RWPE2 (cell line): ENCODE data around the gene RABGAP1.

ENCODE experiments used
- ATAC-seq: fragments of 200-7000 bp; cut with Tn5 transposase; 3 replicates; pipeline ENCODE4 v1.9.1; 2021; ENCODE audit warnings: low read depth
- DNase-seq: peaks from one replicate; pipeline ENCODE4 v3.0.0-alpha.2; 2020; ENCODE audit warnings: low spot score
- H3K27ac ChIP-seq: fragments of 450-650 bp; 2 replicates; pipeline ENCODE4 v1.5.1; 2017; ENCODE audit warnings: mild to moderate bottlenecking; ENCODE audit not compliant: poor library complexity, severe bottlenecking
- H3K27me3 ChIP-seq: fragments of 250-450 bp; sonication (Bioruptor Pico); 2 replicates; pipeline ENCODE4 v1.5.1; 2021; ENCODE audit warnings: mild to moderate bottlenecking, moderate library complexity; ENCODE audit not compliant: insufficient read depth, poor library complexity, severe bottlenecking
- H3K36me3 ChIP-seq: fragments of 250-450 bp; sonication (Bioruptor Pico); 2 replicates; pipeline ENCODE4 v1.5.1; 2020; ENCODE audit warnings: low read depth, mild to moderate bottlenecking, moderate library complexity
- H3K4me1 ChIP-seq: fragments of 250-450 bp; sonication (Bioruptor Pico); 2 replicates; pipeline ENCODE4 v1.5.1; 2021; ENCODE audit warnings: mild to moderate bottlenecking, moderate library complexity; ENCODE audit not compliant: insufficient read depth, poor library complexity, severe bottlenecking
- H3K4me3 ChIP-seq: fragments of 250-450 bp; sonication (Bioruptor Pico); 2 replicates; pipeline ENCODE4 v1.5.1; 2021; ENCODE audit warnings: mild to moderate bottlenecking, moderate library complexity; ENCODE audit not compliant: severe bottlenecking
- H3K9me3 ChIP-seq: fragments of 250-450 bp; sonication (Bioruptor Pico); 2 replicates; pipeline ENCODE4 v1.5.1; 2021; ENCODE audit warnings: mild to moderate bottlenecking, moderate library complexity; ENCODE audit not compliant: severe bottlenecking
- TF ChIP-seq, protein P1 (sequence below): fragments of 450-650 bp; IDR thresholded peaks from one replicate; pipeline ENCODE4 v1.5.1; 2017; ENCODE audit warnings: mild to moderate bottlenecking, moderate library complexity; ENCODE audit not compliant: poor library complexity, severe bottlenecking

Gene RABGAP1

DNA sequence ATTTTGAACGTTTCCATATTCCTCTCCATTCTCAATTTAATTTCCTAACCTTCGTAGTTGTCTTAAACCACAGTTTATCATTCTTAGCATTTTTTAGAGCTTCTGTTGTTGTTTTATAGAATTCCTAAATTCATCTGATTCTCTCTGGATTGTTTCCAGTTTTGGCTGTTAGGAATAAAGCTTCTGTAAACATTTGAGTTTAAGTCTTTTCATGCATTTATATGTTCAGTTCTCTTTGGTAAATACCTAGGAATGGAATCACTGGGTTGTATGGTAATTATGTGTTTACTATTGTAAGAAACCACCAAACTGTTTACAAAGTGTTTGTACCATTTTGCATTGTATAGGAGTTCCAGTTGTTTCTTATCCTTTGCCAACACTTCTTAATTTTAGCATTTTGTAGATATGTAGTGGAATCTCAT lies 122.4 kb downstream of the RABGAP1 start:
- Histone ChIP-seq H3K27ac (no peak overlapping the region), H3K4me1 (peaks cover 7% of the 10 kb centered on the region), H3K36me3 (peaks cover 28% of the 10 kb centered on the region), H3K27me3 (no peaks in the 10 kb centered on the region), H3K9me3 (no peaks in the 10 kb centered on the region), H3K4me3 (no peak overlapping the region)
- ATAC-seq = no peak
- TF ChIP-seq, protein P1, sequence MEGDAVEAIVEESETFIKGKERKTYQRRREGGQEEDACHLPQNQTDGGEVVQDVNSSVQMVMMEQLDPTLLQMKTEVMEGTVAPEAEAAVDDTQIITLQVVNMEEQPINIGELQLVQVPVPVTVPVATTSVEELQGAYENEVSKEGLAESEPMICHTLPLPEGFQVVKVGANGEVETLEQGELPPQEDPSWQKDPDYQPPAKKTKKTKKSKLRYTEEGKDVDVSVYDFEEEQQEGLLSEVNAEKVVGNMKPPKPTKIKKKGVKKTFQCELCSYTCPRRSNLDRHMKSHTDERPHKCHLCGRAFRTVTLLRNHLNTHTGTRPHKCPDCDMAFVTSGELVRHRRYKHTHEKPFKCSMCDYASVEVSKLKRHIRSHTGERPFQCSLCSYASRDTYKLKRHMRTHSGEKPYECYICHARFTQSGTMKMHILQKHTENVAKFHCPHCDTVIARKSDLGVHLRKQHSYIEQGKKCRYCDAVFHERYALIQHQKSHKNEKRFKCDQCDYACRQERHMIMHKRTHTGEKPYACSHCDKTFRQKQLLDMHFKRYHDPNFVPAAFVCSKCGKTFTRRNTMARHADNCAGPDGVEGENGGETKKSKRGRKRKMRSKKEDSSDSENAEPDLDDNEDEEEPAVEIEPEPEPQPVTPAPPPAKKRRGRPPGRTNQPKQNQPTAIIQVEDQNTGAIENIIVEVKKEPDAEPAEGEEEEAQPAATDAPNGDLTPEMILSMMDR = no peak
- DNase-seq = no peak

DNA sequence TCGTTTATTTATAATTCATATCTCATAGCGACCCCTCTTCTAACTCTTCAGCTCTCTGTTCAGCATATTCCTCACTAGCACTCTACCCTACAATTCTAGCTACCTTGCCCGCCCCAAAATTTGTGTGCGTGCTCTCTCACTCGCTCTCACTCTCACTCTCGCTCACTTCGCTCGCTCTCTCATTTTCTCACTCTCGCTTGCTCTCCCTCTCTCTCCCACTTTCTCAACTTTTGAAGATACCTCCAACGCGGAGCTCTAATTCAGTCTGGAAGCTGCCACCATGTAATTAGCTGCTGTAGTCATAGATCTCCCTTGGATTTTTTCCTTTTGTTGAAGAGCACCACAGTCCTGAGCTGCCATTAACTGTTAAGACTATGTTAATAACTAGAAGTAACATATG lies 123.1 kb downstream of the RABGAP1 start:
- Histone ChIP-seq H3K9me3 (no peaks in the 10 kb centered on the region), H3K4me3 (no peak overlapping the region), H3K27ac (no peak overlapping the region), H3K27me3 (no peaks in the 10 kb centered on the region), H3K36me3 (peaks cover 33% of the 10 kb centered on the region), H3K4me1 (no peaks in the 10 kb centered on the region)
- no peak for ATAC-seq
- DNase-seq = no peak
- TF ChIP-seq, protein P1 = no peak

DNA sequence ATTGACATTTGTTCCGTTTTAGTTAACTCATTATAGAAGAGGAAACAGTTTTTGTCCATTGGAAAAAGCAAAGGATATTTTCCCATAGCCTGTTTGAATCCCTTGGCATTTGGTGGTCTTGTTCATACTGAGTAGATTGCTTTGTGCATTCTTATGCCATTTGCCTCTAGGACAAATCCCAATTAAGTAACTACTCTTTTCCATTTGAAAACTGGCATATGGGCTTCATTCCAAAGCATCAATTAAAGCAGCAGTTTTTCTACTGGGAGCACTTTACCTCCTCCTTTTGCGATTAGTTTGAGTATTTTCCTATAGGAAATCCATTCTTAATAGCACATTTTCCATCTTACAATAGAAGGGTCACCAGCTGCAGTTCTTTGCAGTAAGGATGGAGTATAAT lies 123.9 kb downstream of the RABGAP1 start:
- no peak for ATAC-seq
- H3K27me3 ChIP-seq = no peaks in the 10 kb centered on the region
- H3K27ac ChIP-seq = no peak overlapping the region
- no peaks in the 10 kb centered on the region for H3K4me1 ChIP-seq
- no peak overlapping the region for H3K4me3 ChIP-seq
- no peak for DNase-seq
- TF ChIP-seq, protein P1 = no peak
- H3K9me3 ChIP-seq = no peaks in the 10 kb centered on the region
- peaks cover 33% of the 10 kb centered on the region for H3K36me3 ChIP-seq

DNA sequence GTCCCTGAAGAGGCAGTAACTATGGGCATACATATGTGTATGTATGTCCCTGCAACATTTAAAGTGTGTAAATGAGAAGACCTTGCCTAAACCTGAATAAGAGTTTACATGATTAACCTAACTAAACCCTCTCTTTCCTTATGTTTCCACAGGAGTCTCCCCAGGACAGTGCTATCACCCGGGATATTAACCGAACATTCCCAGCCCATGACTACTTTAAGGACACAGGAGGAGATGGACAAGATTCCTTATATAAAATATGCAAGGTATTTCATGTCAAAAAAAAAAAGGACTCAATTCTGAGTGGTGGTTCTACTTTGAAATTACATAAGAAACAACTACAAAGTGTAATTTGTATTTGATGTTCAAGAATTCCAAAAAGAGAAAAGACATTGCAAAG lies 124.4 kb downstream of the RABGAP1 start:
- peaks cover 36% of the 10 kb centered on the region for H3K36me3 ChIP-seq
- TF ChIP-seq, protein P1 = no peak
- DNase-seq = no peak
- H3K27ac ChIP-seq = no peak overlapping the region
- no peak for ATAC-seq
- no peak overlapping the region for H3K4me3 ChIP-seq
- no peaks in the 10 kb centered on the region for H3K27me3 ChIP-seq
- H3K4me1 ChIP-seq = no peaks in the 10 kb centered on the region
- no peaks in the 10 kb centered on the region for H3K9me3 ChIP-seq

DNA sequence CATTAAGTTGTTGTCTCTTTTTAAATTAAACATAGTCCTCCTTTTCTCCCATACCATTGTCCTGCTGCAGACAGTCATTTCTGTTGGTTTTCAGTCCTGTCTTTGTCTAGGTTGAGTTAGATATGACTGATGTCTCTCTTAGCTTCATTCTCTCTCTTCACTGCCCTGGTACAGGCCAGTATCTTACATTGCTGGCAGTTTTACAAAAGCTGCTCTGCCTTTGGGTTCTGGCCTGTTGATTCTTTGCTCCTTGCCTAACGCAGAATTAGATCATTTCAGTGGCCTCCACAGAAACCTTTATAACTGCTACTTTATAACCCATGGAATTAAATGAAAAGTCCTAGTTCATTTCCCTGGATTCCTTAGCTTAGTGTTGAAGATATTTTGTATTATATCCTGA lies 126.3 kb downstream of the RABGAP1 start:
- Histone ChIP-seq H3K36me3 (peaks cover 44% of the 10 kb centered on the region), H3K4me3 (no peak overlapping the region), H3K4me1 (no peaks in the 10 kb centered on the region), H3K27ac (no peak overlapping the region), H3K9me3 (no peaks in the 10 kb centered on the region), H3K27me3 (no peaks in the 10 kb centered on the region)
- ATAC-seq (no peak), DNase-seq (no peak)
- TF ChIP-seq, protein P1 = no peak
